VCaP (cell line): Measurements from ENCODE around the gene KRT81.
A peak's percentile ranks its signal among the peaks of the same experiment; 100 is the strongest.
"Not testable (repeated sequence)": the region's sequence is repeated elsewhere in the genome, so short reads cannot be mapped to it uniquely, and the experiment has no call there.

Experiments
- H3K27ac ChIP-seq: fragments of 450-650 bp; 2 replicates; pipeline ENCODE4 v1.5.1; 2017
- TF ChIP-seq, protein P1 (sequence below): fragments of 450-650 bp; conservative IDR thresholded peaks from 2 replicates; pipeline ENCODE4 v1.5.1; 2017; ENCODE audit warnings: mild to moderate bottlenecking, moderate library complexity

KRT81 gene

DNA sequence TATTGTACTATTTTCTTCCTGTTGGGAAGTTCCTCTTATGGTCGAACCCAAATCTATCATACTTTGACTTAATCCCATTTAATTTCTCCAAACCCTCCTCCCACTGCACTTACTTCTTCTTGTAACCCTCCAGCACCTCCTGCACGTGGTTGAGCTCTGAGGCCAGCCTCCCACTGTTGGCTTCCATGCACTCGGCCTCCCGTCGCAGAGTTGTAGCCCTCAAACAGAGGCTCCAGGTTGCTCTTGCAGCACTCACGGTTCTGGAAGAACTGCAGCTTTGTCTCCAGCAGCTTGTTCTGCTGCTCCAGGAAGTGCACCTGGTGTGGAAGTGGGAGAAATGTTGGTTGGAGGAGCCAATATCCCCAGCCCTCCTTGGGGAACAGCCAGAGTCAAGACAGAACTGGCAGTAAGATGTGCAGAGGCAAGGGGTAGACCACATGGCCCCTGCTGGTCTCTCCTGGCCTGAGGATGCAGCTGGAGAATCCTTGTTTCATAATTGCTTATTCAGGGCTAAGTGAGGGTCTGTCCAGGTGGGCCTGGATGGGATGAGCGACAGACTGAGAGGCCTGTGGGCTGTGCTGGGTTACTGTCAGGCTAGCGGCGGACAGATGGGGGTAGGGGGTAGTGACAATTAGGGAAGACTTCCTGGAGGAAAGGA lies 35.3 kb downstream of the KRT81 start:
- TF ChIP-seq, protein P1, sequence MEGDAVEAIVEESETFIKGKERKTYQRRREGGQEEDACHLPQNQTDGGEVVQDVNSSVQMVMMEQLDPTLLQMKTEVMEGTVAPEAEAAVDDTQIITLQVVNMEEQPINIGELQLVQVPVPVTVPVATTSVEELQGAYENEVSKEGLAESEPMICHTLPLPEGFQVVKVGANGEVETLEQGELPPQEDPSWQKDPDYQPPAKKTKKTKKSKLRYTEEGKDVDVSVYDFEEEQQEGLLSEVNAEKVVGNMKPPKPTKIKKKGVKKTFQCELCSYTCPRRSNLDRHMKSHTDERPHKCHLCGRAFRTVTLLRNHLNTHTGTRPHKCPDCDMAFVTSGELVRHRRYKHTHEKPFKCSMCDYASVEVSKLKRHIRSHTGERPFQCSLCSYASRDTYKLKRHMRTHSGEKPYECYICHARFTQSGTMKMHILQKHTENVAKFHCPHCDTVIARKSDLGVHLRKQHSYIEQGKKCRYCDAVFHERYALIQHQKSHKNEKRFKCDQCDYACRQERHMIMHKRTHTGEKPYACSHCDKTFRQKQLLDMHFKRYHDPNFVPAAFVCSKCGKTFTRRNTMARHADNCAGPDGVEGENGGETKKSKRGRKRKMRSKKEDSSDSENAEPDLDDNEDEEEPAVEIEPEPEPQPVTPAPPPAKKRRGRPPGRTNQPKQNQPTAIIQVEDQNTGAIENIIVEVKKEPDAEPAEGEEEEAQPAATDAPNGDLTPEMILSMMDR = no peak
- H3K27ac ChIP-seq = no peak overlapping the region

DNA sequence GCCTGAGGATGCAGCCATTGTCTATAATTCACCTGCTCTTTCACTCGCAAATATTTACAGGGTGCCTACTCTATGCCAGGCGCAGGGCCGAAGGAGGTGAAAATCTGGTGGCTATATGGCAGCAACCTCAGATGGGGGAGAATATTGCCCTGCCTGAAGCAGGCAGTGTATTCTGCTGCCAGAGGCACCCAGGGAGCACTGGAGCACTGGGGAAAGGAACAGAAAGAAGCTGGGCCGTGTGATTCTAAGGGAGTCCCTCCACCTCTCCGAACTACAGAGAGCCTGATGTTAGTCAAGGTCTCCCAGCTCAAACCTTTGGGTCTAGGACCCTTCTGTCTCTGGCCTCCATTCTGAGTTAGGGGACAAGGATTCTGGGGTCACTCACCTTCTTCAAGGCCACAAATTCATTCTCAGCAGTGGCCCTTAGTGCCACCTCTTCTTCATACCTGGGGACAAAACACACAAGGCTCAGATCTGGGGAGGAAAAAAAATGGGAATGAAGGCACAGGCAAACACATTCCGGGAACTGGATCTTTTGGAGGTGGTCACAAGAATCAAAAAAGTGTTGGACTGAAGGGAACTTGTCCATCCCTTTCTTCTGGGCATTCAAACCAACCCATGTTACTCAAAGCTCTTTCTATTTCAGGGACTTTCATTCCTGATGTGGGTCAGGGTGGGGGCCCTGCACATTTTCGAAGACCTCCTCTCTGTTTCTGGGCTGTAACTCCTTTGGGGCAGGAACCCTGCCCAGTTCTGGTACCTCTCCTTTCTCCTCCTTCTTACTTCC lies 36.2 kb downstream of the KRT81 start:
- TF ChIP-seq, protein P1 = no peak

DNA sequence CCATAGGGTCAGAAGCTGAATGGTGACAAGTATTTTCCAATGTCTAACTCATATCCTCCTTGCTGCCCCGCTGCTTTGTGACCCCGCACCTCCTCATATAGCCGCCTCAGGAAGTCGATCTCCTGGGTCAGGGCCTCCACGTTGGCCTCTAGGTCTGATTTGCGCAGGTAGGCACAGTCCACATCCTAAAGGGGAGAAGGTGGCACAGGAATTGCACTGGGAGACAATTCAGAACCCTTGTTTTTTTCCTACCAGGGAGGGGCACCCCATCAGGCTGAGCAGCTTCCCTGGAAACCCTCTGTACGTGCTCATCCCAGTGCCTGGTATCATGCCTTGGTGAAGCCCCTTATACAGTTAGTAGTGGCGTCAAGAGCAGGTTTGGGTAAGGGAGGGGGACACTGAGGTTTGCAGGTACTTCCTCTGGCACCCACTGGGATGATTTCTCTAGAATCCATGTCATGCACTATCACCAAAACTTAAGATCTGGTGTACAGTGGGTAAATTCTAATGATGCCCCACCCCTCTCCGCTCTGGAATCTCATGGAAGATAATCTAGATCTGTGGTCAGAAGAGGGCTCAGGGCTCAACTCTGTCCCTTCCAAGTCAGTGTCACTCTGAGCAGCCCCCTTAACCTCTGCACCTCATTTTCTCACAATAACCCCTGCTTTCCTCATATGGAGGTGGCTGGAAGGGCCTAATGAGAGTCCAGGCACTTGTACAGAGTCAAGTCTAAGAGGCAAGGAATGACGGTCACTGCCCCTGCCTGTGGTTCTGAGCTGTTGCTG lies 37.0 kb downstream of the KRT81 start:
- no peak overlapping the region for H3K27ac ChIP-seq
- TF ChIP-seq, protein P1 = no peak

More for the DNA sequence above, 36.2 kb downstream of the KRT81 start:
- H3K27ac ChIP-seq = no peak overlapping the region

DNA sequence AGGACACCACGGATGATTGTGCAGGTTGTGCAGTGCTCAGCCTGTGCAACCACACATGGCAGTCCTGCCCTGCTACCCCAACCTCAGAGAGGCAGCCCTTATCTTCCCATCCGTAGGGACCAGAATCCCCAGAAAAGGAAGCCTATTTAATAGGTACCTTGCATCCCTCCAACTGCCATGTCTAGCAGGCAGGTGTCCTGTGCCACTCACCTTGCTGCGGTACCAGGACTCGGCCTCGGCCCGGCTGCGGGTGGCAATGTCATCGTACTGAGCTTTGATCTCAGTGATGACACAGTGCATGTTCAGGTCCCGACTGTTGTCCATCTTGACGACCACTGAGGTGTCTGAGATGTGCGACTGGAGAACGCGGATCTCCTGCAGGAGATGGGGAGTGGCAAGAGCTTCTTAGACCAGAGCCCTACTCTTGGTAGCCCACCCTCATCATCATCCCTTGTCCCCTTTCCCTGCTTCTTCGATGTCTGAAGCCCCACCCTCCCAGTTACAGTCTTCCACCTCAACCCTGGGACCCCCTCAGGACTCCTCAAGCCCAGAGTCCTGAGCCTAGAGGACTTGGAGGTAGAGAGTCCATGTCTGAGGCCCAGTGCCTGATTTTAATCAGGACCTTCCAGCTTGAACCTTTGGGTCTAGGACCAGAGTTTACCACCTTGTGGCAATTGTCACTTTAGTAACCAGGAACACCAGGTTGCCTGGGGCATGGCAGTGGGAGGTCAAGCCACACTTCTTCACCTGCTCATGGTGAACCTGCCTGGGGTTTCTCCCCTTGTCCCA lies 37.7 kb downstream of the KRT81 start:
- TF ChIP-seq, protein P1 = no peak
- no peak overlapping the region for H3K27ac ChIP-seq

DNA sequence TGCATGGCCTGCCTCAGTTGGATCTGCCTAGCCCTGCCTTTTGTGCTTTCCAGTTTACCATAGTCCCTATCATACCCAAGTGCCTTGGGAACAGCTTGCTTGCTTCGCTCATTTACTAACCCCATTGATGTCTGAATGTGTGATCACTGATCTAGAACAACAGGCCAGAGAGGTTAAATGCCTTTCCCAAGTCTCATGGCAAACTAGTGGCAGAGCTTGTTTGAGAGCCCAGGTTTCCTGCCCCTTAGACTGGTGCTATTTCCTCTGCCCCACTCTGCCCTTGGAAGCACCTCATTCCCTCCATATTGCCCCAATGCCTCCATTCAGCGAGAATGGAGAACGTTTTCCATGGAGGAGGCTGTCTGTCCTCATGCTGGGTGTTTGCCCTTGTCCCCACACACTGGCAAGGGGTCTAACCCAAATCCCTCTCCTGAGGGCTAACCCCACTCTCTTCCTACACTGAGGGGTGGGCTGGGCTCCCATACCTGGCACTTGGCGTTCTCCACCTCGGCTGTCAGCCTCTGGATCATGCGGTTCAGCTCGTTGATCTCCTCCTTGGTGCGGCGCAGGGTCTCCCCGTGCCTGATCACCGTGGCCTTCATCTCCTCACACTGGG lies 38.5 kb downstream of the KRT81 start:
- no peak overlapping the region for H3K27ac ChIP-seq
- TF ChIP-seq, protein P1 = no peak

DNA sequence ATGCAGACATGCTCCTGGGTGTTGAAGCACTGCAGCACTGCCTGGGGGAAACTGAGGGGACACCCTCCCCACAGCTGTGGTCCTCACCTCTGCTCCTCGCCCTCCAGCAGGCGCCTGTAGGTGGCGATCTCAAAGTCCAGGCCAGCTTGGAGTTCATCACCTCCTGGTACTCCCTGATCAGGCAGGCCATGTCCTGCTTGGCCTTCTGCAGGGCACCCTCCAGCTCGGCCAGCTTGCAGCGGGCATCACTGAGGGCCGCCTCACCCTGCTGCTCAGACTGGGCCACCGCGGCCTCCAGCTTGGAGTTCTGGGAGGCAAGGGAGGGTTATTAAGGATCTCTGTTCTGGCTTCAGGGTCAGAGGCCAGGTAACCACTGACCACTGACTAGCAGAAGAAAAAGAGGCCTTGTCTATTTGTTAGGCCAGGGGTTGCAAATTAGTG lies 39.1 kb downstream of the KRT81 start:
- H3K27ac ChIP-seq = not testable (repeated sequence)
- TF ChIP-seq, protein P1 = peak; percentile 27; the same call in 1 of the 2 replicates
